Osteoblast (primary cell): ENCODE data around the gene PDLIM5. TPM values are rescaled to one million over a fixed set of nuclear protein-coding genes. Genes with fewer than 3 reads are reported as not detected.

Experiments used
- DNase-seq: peaks from one replicate; pipeline ENCODE4 v3.0.0; 2011; ENCODE audit warnings: low spot score, mixed read lengths; ENCODE audit not compliant: insufficient read length; ENCODE audit errors: missing footprints
- H2AFZ ChIP-seq: 2 replicates; pipeline ENCODE4 v1.6.0; 2011; ENCODE audit warnings: mild to moderate bottlenecking, low read length
- H3K27ac ChIP-seq: 2 replicates; pipeline ENCODE4 v1.5.1; 2011; ENCODE audit warnings: mild to moderate bottlenecking, low read depth, low read length, moderate library complexity
- H3K27me3 ChIP-seq: 2 replicates; pipeline ENCODE4 v1.6.0; 2012; ENCODE audit warnings: mild to moderate bottlenecking, control low read depth, inconsistent platforms, low read length, moderate library complexity; ENCODE audit not compliant: insufficient read depth
- H3K36me3 ChIP-seq: 2 replicates; pipeline ENCODE4 v1.5.1; 2011; ENCODE audit warnings: mild to moderate bottlenecking, low read length, control low read depth, moderate library complexity; ENCODE audit not compliant: insufficient read depth
- H3K4me1 ChIP-seq: 2 replicates; pipeline ENCODE4 v1.5.1; 2011; ENCODE audit warnings: mild to moderate bottlenecking, low read length, control low read depth, moderate library complexity; ENCODE audit not compliant: insufficient read depth
- H3K4me2 ChIP-seq: 2 replicates; pipeline ENCODE4 v1.6.0; 2011; ENCODE audit warnings: mild to moderate bottlenecking, low read length; ENCODE audit not compliant: insufficient read depth
- H3K4me3 ChIP-seq: fragments of 200-600 bp; sonication (generic); 3 replicates; pipeline ENCODE4 v1.5.1; 2012; ENCODE audit warnings: mild to moderate bottlenecking, low read length, inconsistent platforms; ENCODE audit not compliant: insufficient read depth
- H3K79me2 ChIP-seq: 2 replicates; pipeline ENCODE4 v1.6.0; 2012; ENCODE audit warnings: mild to moderate bottlenecking, low read length, control low read depth, inconsistent platforms; ENCODE audit not compliant: insufficient read depth
- H3K9me3 ChIP-seq: 2 replicates; pipeline ENCODE4 v1.5.1; 2011; ENCODE audit warnings: low read depth, low read length, control low read depth
- H4K20me1 ChIP-seq: 2 replicates; pipeline ENCODE4 v1.6.0; 2012; ENCODE audit warnings: mild to moderate bottlenecking, low read length, control low read depth; ENCODE audit not compliant: insufficient read depth
- CTCF ChIP-seq: IDR thresholded peaks from 2 replicates; pipeline ENCODE4 v1.5.1; 2011; ENCODE audit warnings: mild to moderate bottlenecking, low read depth, low read length, moderate library complexity; ENCODE audit errors: extremely low read depth
- total RNA-seq: library from RNA; depleted of rRNA; stranded (reverse); fragments of >200 nt; gene quantifications from 2 replicates; pipeline ENCODE4 v1.2.3, GENCODE V29; 2012

The PDLIM5 gene
- total RNA-seq, 1 donor = 312 TPM

DNA sequence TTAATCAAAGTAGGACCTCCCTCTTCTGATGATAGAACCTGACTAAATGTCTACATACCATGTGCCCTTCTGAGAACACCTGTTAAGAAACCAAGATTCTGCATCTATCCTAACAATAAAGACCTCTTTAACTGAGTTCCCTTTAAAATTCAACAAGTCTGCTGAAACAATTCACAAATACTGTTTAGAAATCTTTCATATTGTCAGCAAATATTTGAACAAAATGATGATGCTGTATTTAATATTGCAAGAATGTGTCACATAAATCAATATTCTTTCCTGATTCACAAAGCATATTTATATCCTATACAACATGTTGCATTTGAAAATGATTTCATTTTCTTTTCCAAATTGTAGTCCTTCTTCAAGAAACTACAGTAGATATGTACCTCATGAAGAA lies 246.4 kb downstream of the PDLIM5 start:
- DNase-seq = peak; percentile 21
- Histone ChIP-seq H3K4me1 (no peaks in the 10 kb centered on the region), H3K27me3 (no peaks in the 10 kb centered on the region), H3K27ac (no peak overlapping the region), H3K79me2 (no peaks in the 10 kb centered on the region), H3K4me3 (no peak overlapping the region), H2AFZ (no peak overlapping the region), H3K36me3 (no peaks in the 10 kb centered on the region), H4K20me1 (no peaks in the 10 kb centered on the region), H3K9me3 (no peaks in the 10 kb centered on the region), H3K4me2 (no peak overlapping the region)
- TF ChIP-seq CTCF = no peak

GRCh38 chr4:94700298-94700697 lies 248.6 kb downstream of the PDLIM5 start:
- H4K20me1 ChIP-seq = no peaks in the 10 kb centered on the region
- no peaks in the 10 kb centered on the region for H3K9me3 ChIP-seq
- no peak overlapping the region for H3K27ac ChIP-seq
- H2AFZ ChIP-seq = no peak overlapping the region
- H3K4me1 ChIP-seq = no peaks in the 10 kb centered on the region
- DNase-seq = peak; percentile 14
- no peak for TF ChIP-seq CTCF
- H3K79me2 ChIP-seq = no peaks in the 10 kb centered on the region
- H3K27me3 ChIP-seq = no peaks in the 10 kb centered on the region
- no peak overlapping the region for H3K4me3 ChIP-seq
- no peaks in the 10 kb centered on the region for H3K36me3 ChIP-seq
- H3K4me2 ChIP-seq = no peak overlapping the region

DNA sequence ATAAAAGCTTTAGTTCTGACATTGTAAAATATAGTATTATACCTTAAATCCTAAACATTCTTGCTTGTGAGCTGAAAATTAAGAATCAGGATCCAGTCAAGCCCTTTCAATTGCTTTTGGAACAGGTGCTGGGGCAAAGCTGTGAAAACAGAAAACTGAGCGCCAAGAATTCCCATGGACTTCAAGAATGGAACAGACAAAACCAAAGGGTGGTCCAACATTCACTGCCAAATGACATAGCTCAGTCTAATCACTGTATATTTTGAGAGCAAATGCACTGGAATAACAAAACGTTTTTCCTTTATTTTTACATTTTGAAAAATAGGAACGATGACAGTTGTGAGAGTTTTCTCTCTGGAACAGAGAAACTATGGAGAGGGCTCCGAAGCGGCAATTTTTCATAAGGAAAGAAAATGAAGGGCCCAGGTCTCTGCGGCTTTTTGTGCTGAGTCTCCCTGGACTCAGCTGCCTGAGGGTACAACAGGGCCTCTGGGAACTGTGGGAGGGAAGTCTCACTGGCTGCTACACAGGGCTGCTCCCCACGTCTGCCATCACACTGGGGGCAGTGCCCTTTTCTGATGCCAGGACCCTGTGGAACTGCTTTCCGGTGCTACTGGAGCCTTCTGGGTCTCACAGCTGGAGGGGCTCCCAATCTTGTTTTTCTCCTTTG lies 250.0 kb downstream of the PDLIM5 start:
- H3K4me3 ChIP-seq = no peak overlapping the region
- H3K27ac ChIP-seq = no peak overlapping the region
- DNase-seq = peak; percentile 35
- no peak overlapping the region for H3K4me2 ChIP-seq
- no peaks in the 10 kb centered on the region for H3K36me3 ChIP-seq
- H3K79me2 ChIP-seq = no peaks in the 10 kb centered on the region
- no peaks in the 10 kb centered on the region for H3K27me3 ChIP-seq
- H3K9me3 ChIP-seq = no peaks in the 10 kb centered on the region
- no peak overlapping the region for H2AFZ ChIP-seq
- TF ChIP-seq CTCF = no peak
- no peaks in the 10 kb centered on the region for H4K20me1 ChIP-seq
- no peaks in the 10 kb centered on the region for H3K4me1 ChIP-seq

DNA sequence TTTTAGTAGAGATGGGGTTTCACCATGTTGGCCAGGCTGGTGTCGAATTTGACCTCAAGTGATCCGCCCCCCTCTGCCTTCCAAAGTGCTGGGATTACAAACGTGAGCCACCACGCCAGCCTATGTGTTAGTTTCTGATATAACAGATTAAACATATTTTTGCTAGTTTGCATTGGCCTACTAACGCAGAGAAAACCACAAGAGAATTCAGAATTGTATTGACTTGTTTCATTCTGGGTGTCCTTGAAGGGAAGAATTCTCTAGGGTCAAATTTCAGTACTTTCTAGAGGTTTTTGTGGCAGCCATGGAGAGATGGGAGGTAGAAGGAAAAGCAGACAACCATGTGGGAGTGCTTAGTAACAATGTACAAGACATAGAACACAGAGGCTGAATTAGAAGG lies 259.9 kb downstream of the PDLIM5 start:
- no peaks in the 10 kb centered on the region for H3K27me3 ChIP-seq
- H3K36me3 ChIP-seq = no peaks in the 10 kb centered on the region
- H3K79me2 ChIP-seq = no peaks in the 10 kb centered on the region
- DNase-seq = peak; percentile 6
- no peak overlapping the region for H3K27ac ChIP-seq
- no peak overlapping the region for H3K4me2 ChIP-seq
- peak overlapping the region; percentile 79 for H2AFZ ChIP-seq
- H3K9me3 ChIP-seq = no peaks in the 10 kb centered on the region
- H3K4me3 ChIP-seq = no peak overlapping the region
- peaks cover 15% of the 10 kb centered on the region for H3K4me1 ChIP-seq
- no peaks in the 10 kb centered on the region for H4K20me1 ChIP-seq
- TF ChIP-seq CTCF = no peak
